GM21423 (cell line): Measurements from ENCODE around the gene LMLN.
"Not testable (repeated sequence)": the region's sequence is repeated elsewhere in the genome, so short reads cannot be mapped to it uniquely, and the experiment has no call there.

Source experiments
- ATAC-seq: cut with Tn5 transposase; IDR thresholded peaks from one replicate; pipeline ENCODE4 v1.9.1; 2021; ENCODE audit warnings: mild to moderate bottlenecking, moderate library complexity; ENCODE audit not compliant: unreplicated experiment

Gene LMLN

DNA sequence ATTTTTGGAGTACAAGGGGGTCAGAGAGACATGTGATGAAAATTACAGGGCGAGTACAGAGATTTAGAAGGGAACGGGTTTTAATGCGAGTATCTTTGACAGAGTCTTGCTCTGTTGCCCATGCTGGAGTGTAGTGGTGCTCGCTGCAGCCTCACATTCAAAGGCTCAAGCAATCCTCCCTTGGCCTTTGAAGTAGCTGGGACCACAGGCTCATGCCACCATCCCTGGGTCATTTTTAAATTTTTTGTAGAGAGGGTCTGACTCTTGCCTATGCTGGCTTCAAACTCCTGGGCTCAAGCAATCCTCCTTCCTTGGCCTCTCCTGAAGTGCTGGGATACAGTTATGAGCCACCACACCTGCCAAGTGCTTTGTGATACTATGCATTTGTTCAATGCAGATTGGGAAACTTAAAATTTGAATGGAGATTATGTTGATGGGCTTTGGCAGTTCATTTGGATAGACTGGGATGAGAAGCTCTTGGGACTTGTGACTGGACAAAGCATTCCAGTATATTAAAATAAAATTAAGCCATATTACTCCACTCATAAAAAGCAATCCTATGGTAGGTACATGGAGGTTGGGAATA is 4.0 kb upstream of the LMLN start:
- ATAC-seq: no peak

GRCh38 chr3:197956626-197956988 is 3.4 kb upstream of the LMLN start:
- ATAC-seq: no peak

DNA sequence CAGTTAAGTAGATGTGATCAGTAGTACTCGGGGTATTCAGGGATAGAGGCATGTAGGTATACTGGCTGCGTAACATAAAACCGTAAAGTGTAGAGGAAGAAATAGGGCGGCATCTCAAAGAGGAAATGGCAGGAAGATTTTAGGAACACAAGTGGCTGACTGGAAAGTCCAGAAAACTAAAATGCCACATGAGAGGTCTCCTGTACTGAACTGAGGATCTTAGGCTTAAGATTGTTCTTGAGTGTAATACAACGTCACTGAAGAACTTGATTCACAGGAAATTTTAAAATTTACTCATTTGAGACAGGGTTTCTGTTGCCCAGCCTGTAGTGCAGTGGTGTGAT is 2.3 kb upstream of the LMLN start:
- no peak for ATAC-seq

DNA sequence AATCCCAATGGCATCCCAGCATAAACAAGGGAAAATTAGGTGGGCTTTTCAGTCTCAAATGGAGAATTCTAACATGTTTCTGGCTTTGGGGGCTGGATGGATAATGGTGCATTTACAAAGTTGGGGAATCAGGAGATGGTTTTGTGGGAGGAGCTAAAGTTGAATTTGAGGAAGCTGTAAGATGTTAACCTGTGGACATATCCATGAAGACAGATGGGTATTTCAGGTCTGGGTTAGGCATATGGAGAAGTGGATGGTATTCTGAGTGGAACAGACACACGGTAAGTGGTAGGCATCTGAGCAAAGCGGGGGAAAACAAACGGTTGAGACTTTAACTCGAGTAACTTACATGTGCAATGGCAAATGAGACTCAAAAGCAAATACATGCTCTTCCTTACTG is 1.7 kb upstream of the LMLN start:
- ATAC-seq: no peak

- not testable (repeated sequence) for ATAC-seq
Measured at GRCh38 chr3:197958848-197959247, 1.2 kb upstream of the LMLN start.

GRCh38 chr3:197959500-197959890 is 522 bp upstream of the LMLN start:
- ATAC-seq: no peak

DNA sequence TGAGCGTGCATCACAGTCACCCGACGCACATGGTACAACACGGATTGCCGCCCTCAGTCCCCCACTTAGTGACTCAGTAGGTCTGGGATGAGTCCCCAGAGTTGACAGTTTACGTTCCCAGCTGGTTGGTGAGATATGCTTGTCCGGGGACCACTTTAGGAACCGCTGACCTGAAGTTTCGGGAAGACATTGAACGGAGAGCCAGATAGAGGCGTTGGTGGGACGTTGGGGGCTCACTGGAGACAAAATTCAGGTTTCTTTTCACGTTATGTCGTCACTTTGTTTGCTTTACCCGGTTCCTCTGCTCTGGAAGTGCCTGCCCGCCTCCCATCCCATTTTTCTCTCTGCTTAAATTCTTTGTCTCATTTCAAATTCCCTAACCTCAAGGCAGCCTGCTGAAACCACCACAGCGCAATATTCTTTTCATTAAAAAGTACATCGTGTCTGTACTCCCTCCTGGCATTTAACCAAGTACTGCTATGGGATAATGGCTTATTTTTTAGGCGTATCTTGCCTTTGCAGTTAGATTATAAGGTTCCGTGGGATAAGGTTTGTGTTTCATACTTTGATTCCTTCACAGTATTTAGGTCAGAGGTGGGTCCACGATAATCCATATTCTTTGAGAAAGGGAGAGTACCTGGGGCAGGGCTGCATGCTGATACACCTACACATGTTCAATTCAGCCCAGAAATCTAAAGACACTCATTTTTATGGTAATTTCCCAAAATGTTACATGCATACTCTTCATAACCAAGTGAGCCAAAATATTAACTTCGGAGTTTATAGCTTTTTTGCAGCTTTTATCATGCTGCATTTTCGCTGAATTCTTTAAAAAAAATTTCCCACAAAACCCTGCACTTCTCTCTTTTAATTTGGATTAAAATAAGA is 921 bp downstream of the LMLN start:
- ATAC-seq: no peak

DNA sequence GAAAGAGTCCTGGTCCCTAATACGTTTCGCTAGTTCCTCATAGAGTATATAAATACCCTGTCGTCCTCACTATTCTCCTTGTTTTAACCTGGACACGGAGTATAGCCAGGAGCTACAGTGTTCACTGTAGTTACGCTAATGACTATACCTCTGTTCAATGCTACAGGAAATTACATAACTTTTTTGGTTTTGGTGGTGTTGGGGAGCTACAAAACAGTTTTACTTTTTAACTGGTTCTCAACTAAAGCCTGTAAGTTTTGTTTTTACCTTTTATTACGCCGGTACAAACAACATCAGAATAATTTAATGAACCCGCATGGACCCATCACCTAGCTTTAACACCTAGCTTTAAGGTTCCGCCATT is 1.5 kb downstream of the LMLN start:
- ATAC-seq: no peak

- no peak for ATAC-seq
Measured at GRCh38 chr3:197963019-197963637, 3.1 kb downstream of the LMLN start.

- not testable (repeated sequence) for ATAC-seq
Measured at GRCh38 chr3:197967337-197967989, 7.4 kb downstream of the LMLN start.

- ATAC-seq: no peak
Measured at GRCh38 chr3:197970588-197970987, 10.6 kb downstream of the LMLN start.

GRCh38 chr3:197974016-197974415 is 14.0 kb downstream of the LMLN start:
- ATAC-seq: no peak

GRCh38 chr3:197975311-197975710 is 15.3 kb downstream of the LMLN start:
- ATAC-seq: no peak

DNA sequence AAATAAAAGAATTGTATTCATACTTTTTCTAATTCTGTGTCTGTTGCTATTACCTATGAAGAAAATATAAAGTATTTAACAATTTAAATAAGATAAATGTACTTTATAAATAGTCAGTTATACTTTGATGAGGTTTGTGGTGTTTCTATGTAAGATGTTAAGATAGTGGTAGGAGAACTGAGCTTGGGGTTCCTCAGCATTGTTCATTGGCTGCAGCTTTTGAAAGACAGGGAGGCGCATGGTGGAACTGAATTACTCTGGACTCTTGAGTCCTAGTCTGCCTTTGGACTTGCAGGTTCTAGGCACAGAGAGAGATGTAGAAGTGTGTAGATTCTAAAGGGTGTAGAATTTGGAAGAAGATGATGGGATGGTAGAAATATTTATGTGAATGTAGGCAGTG is 23.1 kb downstream of the LMLN start:
- no peak for ATAC-seq

GRCh38 chr3:197989651-197990050 is 29.6 kb downstream of the LMLN start:
- ATAC-seq: no peak

DNA sequence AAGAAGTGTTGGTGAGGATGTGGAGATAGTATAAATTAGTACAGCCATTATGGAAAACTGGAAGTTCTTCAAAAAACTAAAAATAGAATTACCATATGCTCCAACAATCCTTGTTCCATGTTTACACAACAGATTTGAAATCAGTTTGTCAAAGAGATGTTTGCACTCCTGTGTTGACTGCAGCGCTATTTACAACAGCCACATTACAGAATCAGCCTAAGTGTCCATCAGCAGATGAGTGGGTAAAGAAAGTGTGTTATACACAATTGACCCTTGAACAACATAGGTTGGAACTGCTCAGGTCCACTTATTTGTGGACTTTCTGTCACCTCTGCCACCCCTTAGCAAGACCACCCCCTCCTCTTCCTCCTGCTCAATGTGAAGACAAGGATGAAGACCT is 34.7 kb downstream of the LMLN start:
- no peak for ATAC-seq

GRCh38 chr3:197996855-197997254 is 36.8 kb downstream of the LMLN start:
- no peak for ATAC-seq

DNA sequence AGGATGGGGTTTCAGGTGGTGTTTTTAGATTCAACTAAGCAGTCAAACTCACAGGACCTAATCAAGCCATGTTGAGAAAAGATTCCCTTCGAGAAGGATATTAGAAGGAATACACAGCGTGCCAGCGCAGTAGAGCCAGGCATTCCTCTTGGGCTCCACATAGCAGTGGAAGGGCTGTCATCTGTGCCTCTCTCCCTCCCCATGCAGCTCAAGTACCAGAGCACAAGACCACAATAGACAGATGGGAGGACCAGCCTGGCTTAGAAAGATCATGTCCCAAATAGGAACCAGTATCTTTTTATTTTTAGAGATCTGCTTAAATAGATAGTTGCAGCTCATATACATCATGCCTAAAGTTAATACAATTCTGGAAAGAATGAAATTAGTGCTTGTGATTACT is 37.9 kb downstream of the LMLN start:
- ATAC-seq: no peak

GRCh38 chr3:198017090-198017489 is 57.1 kb downstream of the LMLN start:
- ATAC-seq: no peak

DNA sequence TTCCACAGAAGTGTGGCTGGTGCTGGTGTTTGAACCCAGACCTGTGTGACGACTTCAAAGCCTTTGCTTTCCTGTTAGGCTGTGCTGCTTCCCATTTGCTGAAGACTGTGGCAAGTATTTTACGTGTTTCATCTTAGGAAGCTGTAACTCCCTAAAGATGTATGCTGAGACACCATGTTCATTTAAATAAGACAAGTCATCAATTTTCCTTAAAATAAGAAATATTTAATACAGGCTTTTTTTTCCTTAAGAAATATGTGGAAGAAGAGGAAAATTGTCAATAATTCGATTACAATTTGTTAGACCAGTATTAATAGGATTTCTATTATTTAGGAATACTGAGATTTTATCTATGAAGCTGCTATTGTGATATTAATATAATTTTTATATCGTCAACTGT is 58.4 kb downstream of the LMLN start:
- ATAC-seq: no peak

- no peak for ATAC-seq
Measured at GRCh38 chr3:198019115-198019514, 59.1 kb downstream of the LMLN start.

DNA sequence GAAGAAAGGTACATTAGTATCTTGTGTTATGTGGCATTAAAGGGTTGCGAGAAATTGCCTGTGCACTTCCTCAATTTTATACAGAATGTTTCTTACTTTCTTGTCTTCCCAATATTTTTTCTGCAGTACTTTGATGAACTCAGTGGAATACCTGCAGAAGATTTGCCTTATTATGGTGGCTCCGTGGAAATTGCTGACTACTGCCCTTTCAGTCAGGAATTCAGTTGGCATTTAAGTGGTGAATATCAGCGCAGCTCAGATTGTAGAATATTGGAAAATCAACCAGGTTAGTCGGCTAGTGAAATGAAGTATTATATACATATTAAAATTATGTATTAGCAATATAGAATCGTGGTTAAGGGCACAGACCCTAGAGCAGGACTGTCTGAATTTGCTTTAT is 61.3 kb downstream of the LMLN start:
- no peak for ATAC-seq
